GM12872 (cell line): ENCODE data around the gene POLR3H.

Experiments
- CTCF ChIP-seq: IDR thresholded peaks from 3 replicates; pipeline ENCODE4 v1.5.1; 2011; ENCODE audit warnings: low read depth, mild to moderate bottlenecking, low read length, moderate library complexity; ENCODE audit not compliant: insufficient read depth

Gene POLR3H

GRCh38 chr22:41551877-41552582 lies 7.8 kb upstream of the POLR3H start:
- TF ChIP-seq CTCF: no peak

- TF ChIP-seq CTCF: no peak
These were observed 6.8 kb upstream of the POLR3H start for GRCh38 chr22:41550952-41551491.

- TF ChIP-seq CTCF: no peak
These were observed 4.6 kb upstream of the POLR3H start for GRCh38 chr22:41548830-41549211.

GRCh38 chr22:41544671-41545476 lies 604 bp upstream of the POLR3H start:
- no peak for TF ChIP-seq CTCF

GRCh38 chr22:41542224-41542623 lies 2.0 kb downstream of the POLR3H start:
- TF ChIP-seq CTCF: no peak

GRCh38 chr22:41541484-41541883 lies 2.8 kb downstream of the POLR3H start:
- TF ChIP-seq CTCF: no peak

- TF ChIP-seq CTCF: no peak
These were observed 3.9 kb downstream of the POLR3H start for GRCh38 chr22:41540365-41540764.
